HEK293 (cell line): ENCODE data around the gene MRPL9.

Experiments
- AEBP2 ChIP-seq: fragments of 450-650 bp; formaldehyde crosslinking; IDR thresholded peaks from 2 replicates; pipeline ENCODE4 v1.5.1; 2016; ENCODE audit warnings: missing biosample characterization, missing genetic modification characterization, borderline replicate concordance
- ATF2 ChIP-seq: fragments of 450-650 bp; formaldehyde crosslinking; IDR thresholded peaks from 2 replicates; pipeline ENCODE4 v1.5.1; 2016; ENCODE audit warnings: missing biosample characterization, missing genetic modification characterization, low read depth
- GFI1B ChIP-seq: fragments of 450-650 bp; formaldehyde crosslinking; IDR thresholded peaks from 2 replicates; pipeline ENCODE4 v1.5.1; 2016; ENCODE audit warnings: missing biosample characterization, missing genetic modification characterization
- GLI4 ChIP-seq: fragments of 450-650 bp; formaldehyde crosslinking; IDR thresholded peaks from 2 replicates; pipeline ENCODE4 v1.5.1; 2016; ENCODE audit warnings: missing biosample characterization, missing genetic modification characterization
- MZF1 ChIP-seq: fragments of 450-650 bp; formaldehyde crosslinking; IDR thresholded peaks from 2 replicates; pipeline ENCODE4 v1.5.1; 2017; ENCODE audit warnings: missing biosample characterization, missing genetic modification characterization, borderline replicate concordance
- PRDM6 ChIP-seq: fragments of 450-650 bp; formaldehyde crosslinking; IDR thresholded peaks from 2 replicates; pipeline ENCODE4 v1.5.1; 2017; ENCODE audit warnings: missing biosample characterization, missing genetic modification characterization
- SALL2 ChIP-seq: fragments of 450-650 bp; formaldehyde crosslinking; IDR thresholded peaks from 2 replicates; pipeline ENCODE4 v1.5.0; 2017; ENCODE audit warnings: missing biosample characterization, mild to moderate bottlenecking, missing genetic modification characterization, borderline replicate concordance
- SETDB1 ChIP-seq: IDR thresholded peaks from one replicate; pipeline ENCODE4 v1.6.1; 2017; ENCODE audit warnings: mild to moderate bottlenecking, low read length, moderate library complexity, mixed read lengths; ENCODE audit not compliant: insufficient read length
- WT1 ChIP-seq: fragments of 450-650 bp; formaldehyde crosslinking; IDR thresholded peaks from 2 replicates; pipeline ENCODE4 v1.5.1; 2016; ENCODE audit warnings: missing biosample characterization, missing genetic modification characterization
- ZBTB6 ChIP-seq: fragments of 450-650 bp; formaldehyde crosslinking; IDR thresholded peaks from 2 replicates; pipeline ENCODE4 v1.5.1; 2017; ENCODE audit warnings: missing biosample characterization, missing genetic modification characterization
- ZNF114 ChIP-seq: fragments of 450-650 bp; formaldehyde crosslinking; IDR thresholded peaks from 2 replicates; pipeline ENCODE4 v1.5.0; 2017; ENCODE audit warnings: missing biosample characterization, missing genetic modification characterization
- ZNF132 ChIP-seq: fragments of 450-650 bp; formaldehyde crosslinking; IDR thresholded peaks from 2 replicates; pipeline ENCODE4 v1.5.1; 2017; ENCODE audit warnings: missing biosample characterization, missing genetic modification characterization, borderline replicate concordance
- ZNF138 ChIP-seq: fragments of 450-650 bp; formaldehyde crosslinking; IDR thresholded peaks from 2 replicates; pipeline ENCODE4 v1.5.1; 2016; ENCODE audit warnings: missing biosample characterization, missing genetic modification characterization, borderline replicate concordance
- ZNF16 ChIP-seq: fragments of 450-650 bp; formaldehyde crosslinking; IDR thresholded peaks from 2 replicates; pipeline ENCODE4 v1.5.1; 2016; ENCODE audit warnings: low read depth, missing biosample characterization, missing genetic modification characterization
- ZNF169 ChIP-seq: fragments of 450-650 bp; formaldehyde crosslinking; IDR thresholded peaks from 2 replicates; pipeline ENCODE4 v1.5.1; 2016; ENCODE audit warnings: missing biosample characterization, missing genetic modification characterization
- ZNF223 ChIP-seq: fragments of 450-650 bp; formaldehyde crosslinking; IDR thresholded peaks from 2 replicates; pipeline ENCODE4 v1.5.1; 2016; ENCODE audit warnings: missing biosample characterization, missing genetic modification characterization
- ZNF366 ChIP-seq: fragments of 450-650 bp; formaldehyde crosslinking; conservative IDR thresholded peaks from 2 replicates; pipeline ENCODE4 v1.5.1; 2016; ENCODE audit warnings: missing biosample characterization, missing genetic modification characterization
- ZNF404 ChIP-seq: fragments of 450-650 bp; formaldehyde crosslinking; IDR thresholded peaks from 2 replicates; pipeline ENCODE4 v1.5.1; 2017; ENCODE audit warnings: missing biosample characterization, missing genetic modification characterization
- ZNF416 ChIP-seq: fragments of 450-650 bp; formaldehyde crosslinking; IDR thresholded peaks from 2 replicates; pipeline ENCODE4 v1.5.1; 2016; ENCODE audit warnings: missing biosample characterization, missing genetic modification characterization
- ZNF501 ChIP-seq: fragments of 450-650 bp; formaldehyde crosslinking; IDR thresholded peaks from 2 replicates; pipeline ENCODE4 v1.5.1; 2016; ENCODE audit warnings: missing biosample characterization, missing genetic modification characterization
- ZNF510 ChIP-seq: fragments of 450-650 bp; formaldehyde crosslinking; IDR thresholded peaks from 2 replicates; pipeline ENCODE4 v1.5.1; 2018; ENCODE audit warnings: mild to moderate bottlenecking, missing genetic modification characterization, missing biosample characterization; ENCODE audit not compliant: insufficient replicate concordance
- ZNF518A ChIP-seq: fragments of 450-650 bp; formaldehyde crosslinking; conservative IDR thresholded peaks from 2 replicates; pipeline ENCODE4 v1.5.1; 2016; ENCODE audit warnings: low read depth, missing biosample characterization, missing genetic modification characterization
- ZNF544 ChIP-seq: fragments of 450-650 bp; formaldehyde crosslinking; IDR thresholded peaks from 2 replicates; pipeline ENCODE4 v1.5.0; 2017; ENCODE audit warnings: missing biosample characterization, missing genetic modification characterization
- ZNF548 ChIP-seq: fragments of 450-650 bp; formaldehyde crosslinking; IDR thresholded peaks from 2 replicates; pipeline ENCODE4 v1.5.1; 2016; ENCODE audit warnings: missing biosample characterization, missing genetic modification characterization
- ZNF558 ChIP-seq: fragments of 450-650 bp; formaldehyde crosslinking; IDR thresholded peaks from 2 replicates; pipeline ENCODE4 v1.5.1; 2016; ENCODE audit warnings: missing biosample characterization, missing genetic modification characterization
- ZNF623 ChIP-seq: fragments of 450-650 bp; formaldehyde crosslinking; IDR thresholded peaks from 2 replicates; pipeline ENCODE4 v1.5.1; 2016; ENCODE audit warnings: missing biosample characterization, missing genetic modification characterization
- ZNF624 ChIP-seq: fragments of 450-650 bp; formaldehyde crosslinking; IDR thresholded peaks from 2 replicates; pipeline ENCODE4 v1.5.1; 2017; ENCODE audit warnings: missing biosample characterization, missing genetic modification characterization
- ZNF677 ChIP-seq: fragments of 450-650 bp; IDR thresholded peaks from 2 replicates; pipeline ENCODE4 v1.5.0; 2018; ENCODE audit warnings: missing biosample characterization, mild to moderate bottlenecking, missing genetic modification characterization, moderate library complexity
- ZNF76 ChIP-seq: fragments of 450-650 bp; formaldehyde crosslinking; IDR thresholded peaks from 2 replicates; pipeline ENCODE4; 2016; ENCODE audit warnings: low read depth, missing biosample characterization, missing genetic modification characterization, borderline replicate concordance
- ZNF791 ChIP-seq: fragments of 450-650 bp; formaldehyde crosslinking; IDR thresholded peaks from 2 replicates; pipeline ENCODE4 v1.5.1; 2016; ENCODE audit warnings: missing biosample characterization, missing genetic modification characterization

Gene MRPL9

GRCh38 chr1:151716771-151717631, 46.3 kb downstream of the MRPL9 start, which contains the start of gene CELF3 (continued):
- TF ChIP-seq ZNF223 (tag by site-specific recombination) (no peak), ZNF416 (no peak), ZNF558 (tag by site-specific recombination) (peak; percentile 66), PRDM6 (tag by site-specific recombination) (no peak), ZNF624 (tag by site-specific recombination) (no peak), ZNF791 (tag by site-specific recombination) (0 out of 2 replicates have a peak, but pooled peaks have one; percentile 40), ZNF169 (tag by site-specific recombination) (no peak), ZNF76 (no peak), GFI1B (tag by site-specific recombination) (no peak), WT1 (tag by site-specific recombination) (peak; percentile 91), ZNF623 (tag by site-specific recombination) (no peak), SETDB1 (no peak), ZNF114 (tag by site-specific recombination) (no peak), ZNF404 (tag by site-specific recombination) (no peak), ZNF518A (tag by site-specific recombination) (no peak; the same call in 1 of the 2 replicates), ZNF138 (tag by site-specific recombination) (no peak), ZNF501 (tag by site-specific recombination) (no peak), AEBP2 (tag by site-specific recombination) (no peak), ZNF677 (tag by site-specific recombination) (no peak), ATF2 (tag by site-specific recombination) (peak; percentile 83), GLI4 (no peak), SALL2 (tag by site-specific recombination) (no peak), ZNF132 (no peak), ZNF366 (tag by site-specific recombination) (peak; percentile 82), ZNF16 (tag by site-specific recombination) (no peak), ZBTB6 (tag by site-specific recombination) (no peak), ZNF544 (tag by site-specific recombination) (no peak), MZF1 (tag by site-specific recombination) (no peak), ZNF548 (tag by site-specific recombination) (no peak), ZNF510 (tag by site-specific recombination) (no peak)
